Neutrophil (primary cell): ENCODE measurements around the gene CLEC9A.

Experiments
- H3K27ac ChIP-seq: fragments of 200-600 bp; sonication (generic); 2 replicates; pipeline ENCODE4 v1.5.1; 2016; ENCODE audit warnings: mild to moderate bottlenecking, moderate library complexity
- H3K27me3 ChIP-seq: fragments of 200-600 bp; sonication (generic); 2 replicates; pipeline ENCODE4 v1.6.0; 2016; ENCODE audit warnings: mild to moderate bottlenecking
- H3K36me3 ChIP-seq: fragments of 200-600 bp; sonication (generic); 2 replicates; pipeline ENCODE4 v1.5.1; 2017
- H3K4me1 ChIP-seq, 2 experiments: fragments of 200-600 bp in 1 of 2; sonication (generic) in 1 of 2; 1 replicate in 1 of 2; 2 replicates in 1 of 2; pipeline versions ENCODE4 v1.5.1 to v1.6.1; 2013 to 2016; ENCODE audit warnings: low read depth in 1 of 2, low read length in 1 of 2, mild to moderate bottlenecking in 1 of 2, moderate library complexity in 1 of 2; ENCODE audit not compliant: control insufficient read depth in 1 of 2, insufficient read depth in 1 of 2
- H3K4me3 ChIP-seq, 2 experiments: fragments of 200-600 bp in 1 of 2; sonication (generic) in 1 of 2; 1 replicate in 1 of 2; 2 replicates in 1 of 2; pipeline ENCODE4 v1.5.1; 2013 to 2016; ENCODE audit warnings: low read depth in 1 of 2, low read length in 1 of 2, mild to moderate bottlenecking in 1 of 2, moderate library complexity in 1 of 2
- H3K9me3 ChIP-seq: fragments of 200-600 bp; sonication (generic); 2 replicates; pipeline ENCODE4 v1.5.1; 2016
- CTCF ChIP-seq: fragments of 200-600 bp; sonication (generic); IDR thresholded peaks from 2 replicates; pipeline ENCODE4 v1.5.1; 2016; ENCODE audit warnings: antibody characterized with exemption

Gene CLEC9A

GRCh38 chr12:10012630-10013330, 17.7 kb upstream of the CLEC9A start:
- Histone ChIP-seq H3K4me1 (peaks cover 8 to 17% of the 10 kb centered on the region in 2 experiments), H3K27ac (no peak overlapping the region), H3K36me3 (peaks cover 28% of the 10 kb centered on the region), H3K9me3 (no peaks in the 10 kb centered on the region), H3K27me3 (no peaks in the 10 kb centered on the region), H3K4me3 (no peak overlapping the region)
- no peak for TF ChIP-seq CTCF

GRCh38 chr12:10015450-10015849, 15.0 kb upstream of the CLEC9A start:
- Histone ChIP-seq H3K36me3 (peaks cover 28% of the 10 kb centered on the region), H3K27me3 (no peaks in the 10 kb centered on the region), H3K27ac (no peak overlapping the region), H3K4me1 (peaks cover 5 to 7% of the 10 kb centered on the region in 2 experiments), H3K4me3 (no peak overlapping the region), H3K9me3 (no peaks in the 10 kb centered on the region)
- no peak for TF ChIP-seq CTCF

GRCh38 chr12:10016881-10017280, 13.6 kb upstream of the CLEC9A start:
- Histone ChIP-seq H3K36me3 (peaks cover 30% of the 10 kb centered on the region), H3K4me1 (peaks cover 5 to 6% of the 10 kb centered on the region in 2 experiments), H3K4me3 (no peak overlapping the region), H3K27ac (no peak overlapping the region), H3K27me3 (no peaks in the 10 kb centered on the region), H3K9me3 (no peaks in the 10 kb centered on the region)
- TF ChIP-seq CTCF, result no peak

GRCh38 chr12:10018386-10018785, 12.1 kb upstream of the CLEC9A start:
- Histone ChIP-seq H3K4me1 (peaks cover 5 to 6% of the 10 kb centered on the region in 2 experiments), H3K27me3 (no peaks in the 10 kb centered on the region), H3K4me3 (no peak overlapping the region), H3K36me3 (peaks cover 21% of the 10 kb centered on the region), H3K9me3 (no peaks in the 10 kb centered on the region), H3K27ac (no peak overlapping the region)
- no peak for TF ChIP-seq CTCF

- no peak for TF ChIP-seq CTCF
- Histone ChIP-seq H3K27ac (no peak overlapping the region), H3K9me3 (no peaks in the 10 kb centered on the region), H3K4me1 (no peaks in the 10 kb centered on the region), H3K27me3 (no peaks in the 10 kb centered on the region), H3K36me3 (peaks cover 10% of the 10 kb centered on the region), H3K4me3 (no peak overlapping the region)
Observed at GRCh38 chr12:10021342-10021741, 9.1 kb upstream of the CLEC9A start.
